HepG2 (cell line): ENCODE measurements around the gene SNRNP200. TPM values are rescaled to one million over a fixed set of nuclear protein-coding genes. Genes with fewer than 3 reads are reported as not detected.
A peak's percentile ranks its signal among the peaks of the same experiment; 100 is the strongest.

ENCODE experiments used
- CHD2 ChIP-seq: IDR thresholded peaks from 2 replicates; pipeline ENCODE4 v1.6.1; 2011; ENCODE audit warnings: low read depth, low read length, improper control_type of control experiment
- MIER2 ChIP-seq: IDR thresholded peaks from 2 replicates; pipeline ENCODE4 v1.6.1; 2016; ENCODE audit warnings: missing biosample characterization, missing genetic modification reagents
- NFIB ChIP-seq: sonication (generic); formaldehyde crosslinking; IDR thresholded peaks from 2 replicates; pipeline ENCODE4 v1.9.0; 2021; ENCODE audit warnings: missing genetic modification reagents, mild to moderate bottlenecking, borderline replicate concordance
- PRDM15 ChIP-seq: sonication (generic); formaldehyde crosslinking; IDR thresholded peaks from 2 replicates; pipeline ENCODE4 v1.4.0; 2020; ENCODE audit warnings: missing genetic modification reagents
- TFDP2 ChIP-seq: sonication (generic); formaldehyde crosslinking; IDR thresholded peaks from 2 replicates; pipeline ENCODE4 v1.4.0; 2020; ENCODE audit warnings: missing genetic modification reagents
- TMF1 ChIP-seq: sonication (generic); formaldehyde crosslinking; IDR thresholded peaks from 2 replicates; pipeline ENCODE4 v1.8.1; 2022; ENCODE audit warnings: low read depth, missing genetic modification reagents
- ZNF281 ChIP-seq: sonication (generic); formaldehyde crosslinking; IDR thresholded peaks from 2 replicates; pipeline ENCODE4 v1.4.0; 2020; ENCODE audit warnings: missing genetic modification reagents, borderline replicate concordance
- ZNF331 ChIP-seq: sonication (generic); formaldehyde crosslinking; IDR thresholded peaks from 2 replicates; pipeline ENCODE4 v1.4.0; 2020; ENCODE audit warnings: missing genetic modification reagents
- ZNF350 ChIP-seq: sonication (generic); formaldehyde crosslinking; IDR thresholded peaks from 2 replicates; pipeline ENCODE4 v1.4.0; 2020; ENCODE audit warnings: mild to moderate bottlenecking, low read depth, missing genetic modification reagents, borderline replicate concordance
- ZNF598 ChIP-seq: sonication (generic); formaldehyde crosslinking; IDR thresholded peaks from 2 replicates; pipeline ENCODE4 v1.5.1; 2020; ENCODE audit warnings: mild to moderate bottlenecking, missing genetic modification reagents, borderline replicate concordance
- ZNF770 ChIP-seq: sonication (generic); formaldehyde crosslinking; IDR thresholded peaks from 2 replicates; pipeline ENCODE4 v1.5.0; 2020; ENCODE audit warnings: mild to moderate bottlenecking, missing genetic modification reagents
- ZNF772 ChIP-seq: sonication (generic); formaldehyde crosslinking; IDR thresholded peaks from 2 replicates; pipeline ENCODE4 v1.5.0; 2020; ENCODE audit warnings: mild to moderate bottlenecking, missing genetic modification reagents
- ZNF83 ChIP-seq: sonication (generic); formaldehyde crosslinking; IDR thresholded peaks from 2 replicates; pipeline ENCODE4 v1.4.0; 2020; ENCODE audit warnings: missing genetic modification reagents, mild to moderate bottlenecking, borderline replicate concordance
- ZSCAN5A ChIP-seq: sonication (generic); formaldehyde crosslinking; IDR thresholded peaks from 2 replicates; pipeline ENCODE4 v1.8.0; 2022; ENCODE audit warnings: mild to moderate bottlenecking, missing genetic modification reagents, borderline replicate concordance
- polyA plus RNA-seq, 8 experiments: library from polyadenylated mRNA; depleted of rRNA in 3 of 8; stranded (reverse) in 7 of 8; unstranded in 1 of 8; fragments of >200 nt; fragmentation: Illumina TruSeq in 4 of 8; extraction: Trizol in 4 of 8; gene quantifications; 2 replicates each; pipeline versions ENCODE4 v1.2.1 to v1.2.3, GENCODE V29; 2011 to 2016; ENCODE audit warnings: low read depth in 4 of 8, missing spikeins in 1 of 8, mixed read lengths in 1 of 8; ENCODE audit not compliant: insufficient read depth in 1 of 8
- total RNA-seq, 5 experiments: library from RNA; depleted of rRNA; stranded (reverse); fragments of >200 nt; fragmentation: Illumina TruSeq; extraction: Trizol; gene quantifications; 2 replicates each; pipeline ENCODE4 v1.2.3, GENCODE V29; 2016; ENCODE audit warnings: low read depth in 1 of 5

SNRNP200 gene
- total and polyA plus RNA-seq, 2 of the 13 experiments (the other 11 are each of a cell fraction or from before 2014, with no cell fraction given), result 99.0 to 232 TPM

- peak; percentile 65 for TF ChIP-seq ZNF770 (CRISPR knock-in tag)
- TF ChIP-seq ZNF598 (CRISPR knock-in tag), result peak; percentile 78; the same call in 1 of the 2 replicates
- TF ChIP-seq ZNF281 (CRISPR knock-in tag), result 0 out of 2 replicates have a peak, but pooled peaks have one; percentile 50
- TF ChIP-seq ZNF331, result peak; percentile 58
- peak; percentile 96 for TF ChIP-seq ZNF350 (CRISPR knock-in tag)
- peak; percentile 89 for TF ChIP-seq PRDM15 (CRISPR knock-in tag)
- peak; percentile 97 for TF ChIP-seq CHD2
- no peak for TF ChIP-seq TMF1 (CRISPR knock-in tag)
- no peak; the same call in 1 of the 2 replicates for TF ChIP-seq ZSCAN5A (CRISPR knock-in tag)
- peak; percentile 66 for TF ChIP-seq ZNF772 (CRISPR knock-in tag)
- no peak; the same call in 1 of the 2 replicates for TF ChIP-seq ZNF83 (CRISPR knock-in tag)
- TF ChIP-seq MIER2 (CRISPR knock-in tag), result no peak; the same call in 1 of the 2 replicates
- no peak for TF ChIP-seq NFIB
- peak; percentile 93 for TF ChIP-seq TFDP2
Measured at GRCh38 chr2:96265840-96266679, 39.3 kb downstream of the SNRNP200 start, which contains the start of the genes CIAO1 and TMEM127 (continued).
